GM23248 (cell line): ENCODE measurements around the gene FIGNL1.

Source experiments
- EZH2 ChIP-seq: fragments of 200-600 bp; sonication (generic); IDR thresholded peaks from 2 replicates; pipeline ENCODE4 v1.6.1; 2018; ENCODE audit warnings: antibody characterized with exemption, mild to moderate bottlenecking; ENCODE audit not compliant: insufficient read depth, poor library complexity, severe bottlenecking
- EZH2phosphoT487 ChIP-seq: fragments of 200-600 bp; sonication (generic); IDR thresholded peaks from 2 replicates; pipeline ENCODE4 v1.6.1; 2018; ENCODE audit warnings: antibody characterized with exemption, moderate library complexity, mild to moderate bottlenecking, low read depth; ENCODE audit not compliant: insufficient read depth

GRCh38 chr7:50469181-50469580, 19.0 kb upstream of the FIGNL1 start:
- TF ChIP-seq EZH2 = no peak
- TF ChIP-seq EZH2phosphoT487 = no peak
